ENCODE data around the gene CHPF.

DNA sequence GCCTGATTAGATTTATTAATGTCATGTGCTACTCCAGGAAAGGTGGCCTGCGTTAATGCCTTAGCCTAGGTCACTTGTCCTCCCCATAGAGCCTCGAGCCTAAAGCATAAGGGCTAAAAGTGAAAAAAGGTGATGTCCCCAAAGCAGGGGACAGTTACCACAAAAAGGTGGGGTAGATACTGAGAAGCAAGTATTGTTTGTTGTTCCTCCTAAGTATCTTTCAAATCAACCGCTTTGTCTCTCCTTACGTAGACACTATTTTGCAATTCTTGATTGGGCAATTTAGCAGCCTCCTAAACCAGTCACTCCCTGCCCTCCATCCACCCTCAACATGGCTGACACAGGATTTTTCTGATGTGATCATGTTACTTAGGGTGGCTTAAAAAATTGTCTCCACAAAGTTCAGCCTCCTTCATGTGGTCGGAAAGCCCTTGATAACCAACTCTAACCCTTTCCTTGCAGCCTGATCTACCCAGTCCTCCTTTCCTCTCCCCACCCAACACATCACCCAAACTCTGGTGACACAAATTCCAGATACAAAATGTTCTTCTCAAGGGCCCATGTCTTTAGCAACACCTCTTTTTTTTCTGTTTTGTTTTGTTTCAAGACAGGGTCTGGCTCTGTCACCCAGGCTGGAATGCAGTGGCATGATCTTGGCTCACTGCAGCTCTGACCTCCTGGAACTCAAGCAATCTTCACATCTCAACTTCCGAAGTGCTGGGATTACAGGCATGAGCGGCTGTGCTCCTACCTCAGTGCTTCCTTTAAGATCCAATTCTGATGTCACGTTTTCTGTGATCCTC, 35.4 kb upstream of the CHPF start:
- TF ChIP-seq ELF4 (IDR thresholded peaks at IDR 0.05) (no peak), FOXK2 (IDR thresholded peaks at IDR 0.05) (no peak), HDGF (IDR thresholded peaks at IDR 0.05; ENCODE audit: borderline replicate concordance) (no peak), FOXA1 (IDR thresholded peaks at IDR 0.05) (no peak), SUZ12 (IDR thresholded peaks at IDR 0.05) (no peak), FOXM1 (IDR thresholded peaks at IDR 0.05; ENCODE audit: borderline replicate concordance) (no peak), SP1 (IDR thresholded peaks at IDR 0.05) (no peak), L3MBTL2 (conservative IDR thresholded peaks at IDR 0.05) (no peak), LEF1 (IDR thresholded peaks at IDR 0.05; ENCODE audit: borderline replicate concordance) (no peak)
- TF ChIP-seq, protein P1, sequence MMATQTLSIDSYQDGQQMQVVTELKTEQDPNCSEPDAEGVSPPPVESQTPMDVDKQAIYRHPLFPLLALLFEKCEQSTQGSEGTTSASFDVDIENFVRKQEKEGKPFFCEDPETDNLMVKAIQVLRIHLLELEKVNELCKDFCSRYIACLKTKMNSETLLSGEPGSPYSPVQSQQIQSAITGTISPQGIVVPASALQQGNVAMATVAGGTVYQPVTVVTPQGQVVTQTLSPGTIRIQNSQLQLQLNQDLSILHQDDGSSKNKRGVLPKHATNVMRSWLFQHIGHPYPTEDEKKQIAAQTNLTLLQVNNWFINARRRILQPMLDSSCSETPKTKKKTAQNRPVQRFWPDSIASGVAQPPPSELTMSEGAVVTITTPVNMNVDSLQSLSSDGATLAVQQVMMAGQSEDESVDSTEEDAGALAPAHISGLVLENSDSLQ (IDR thresholded peaks at IDR 0.05) = no peak
